OCI-LY1 (cell line): Measurements from ENCODE around the gene KLC1.

ENCODE experiments used
- H2AFZ ChIP-seq: fragments of 200-600 bp; sonication (generic), shearing (Covaris generic); 2 replicates; pipeline ENCODE4 v1.6.0; 2014; ENCODE audit warnings: antibody characterized with exemption, mild to moderate bottlenecking, low read length
- H3F3A ChIP-seq: fragments of 200-600 bp; sonication (generic), shearing (Covaris generic); 2 replicates; pipeline ENCODE4 v1.6.0; 2014; ENCODE audit warnings: mild to moderate bottlenecking, antibody characterized with exemption, low read length, moderate library complexity; ENCODE audit not compliant: insufficient read depth
- H3K27ac ChIP-seq: fragments of 200-600 bp; sonication (generic); 2 replicates; pipeline ENCODE4 v1.5.1; 2014; ENCODE audit warnings: low read length, mixed run types, mild to moderate bottlenecking, low read depth; ENCODE audit not compliant: poor library complexity, severe bottlenecking
- H3K27me3 ChIP-seq: fragments of 200-600 bp; sonication (generic); 2 replicates; pipeline ENCODE4 v1.6.0; 2014; ENCODE audit warnings: antibody characterized with exemption, mild to moderate bottlenecking, low read length, moderate library complexity; ENCODE audit not compliant: insufficient read depth
- H3K36me3 ChIP-seq: fragments of 200-600 bp; sonication (generic); 2 replicates; pipeline ENCODE4 v1.6.1; 2014; ENCODE audit warnings: mild to moderate bottlenecking, antibody characterized with exemption, low read length, moderate library complexity, mixed read lengths; ENCODE audit not compliant: insufficient read depth
- H3K4me1 ChIP-seq: fragments of 200-600 bp; sonication (generic); 2 replicates; pipeline ENCODE4 v1.5.1; 2014; ENCODE audit warnings: mild to moderate bottlenecking, low read length, moderate library complexity; ENCODE audit not compliant: insufficient read depth, severe bottlenecking
- H3K4me2 ChIP-seq: fragments of 200-600 bp; sonication (generic), shearing (Covaris generic); 2 replicates; pipeline ENCODE4 v1.6.1; 2014; ENCODE audit warnings: low read length
- H3K4me3 ChIP-seq: fragments of 200-600 bp; sonication (generic); 2 replicates; pipeline ENCODE4 v1.5.1; 2014; ENCODE audit warnings: low read length, low read depth, mild to moderate bottlenecking, mixed read lengths; ENCODE audit not compliant: poor library complexity, severe bottlenecking
- H3K79me2 ChIP-seq: fragments of 200-600 bp; shearing (Covaris generic); 2 replicates; pipeline ENCODE4 v1.6.1; 2016; ENCODE audit warnings: mixed run types, low read length, mixed read lengths; ENCODE audit not compliant: insufficient read depth
- H3K9ac ChIP-seq: fragments of 200-600 bp; sonication (generic), shearing (Covaris generic); 2 replicates; pipeline ENCODE4 v1.6.1; 2014; ENCODE audit warnings: mild to moderate bottlenecking, low read length, mixed read lengths
- H3K9me2 ChIP-seq: fragments of 200-600 bp; sonication (generic), shearing (Covaris generic); 2 replicates; pipeline ENCODE4 v1.6.1; 2014; ENCODE audit warnings: low read depth, mild to moderate bottlenecking, low read length, mixed read lengths
- H3K9me3 ChIP-seq: fragments of 200-600 bp; shearing (Covaris generic); 2 replicates; pipeline ENCODE4 v1.6.1; 2014; ENCODE audit warnings: low read length, mixed read lengths
- H4K20me1 ChIP-seq: fragments of 200-600 bp; sonication (generic), shearing (Covaris generic); 2 replicates; pipeline ENCODE4 v1.6.0; 2016; ENCODE audit warnings: mild to moderate bottlenecking, low read length; ENCODE audit not compliant: insufficient read depth
- EZH2 ChIP-seq: fragments of 200-600 bp; sonication (generic), shearing (Covaris generic); IDR thresholded peaks from 2 replicates; pipeline ENCODE4 v1.8.0; 2017; ENCODE audit warnings: borderline replicate concordance, mixed run types, mild to moderate bottlenecking, antibody characterized with exemption, low read length, moderate library complexity, mixed read lengths
- TF ChIP-seq, protein P1 (sequence below): fragments of 200-600 bp; sonication (generic), shearing (Covaris generic); IDR thresholded peaks from 2 replicates; pipeline ENCODE4 v1.5.1; 2017; ENCODE audit warnings: mild to moderate bottlenecking, antibody characterized with exemption, low read length, moderate library complexity, mixed read lengths

Gene KLC1

DNA sequence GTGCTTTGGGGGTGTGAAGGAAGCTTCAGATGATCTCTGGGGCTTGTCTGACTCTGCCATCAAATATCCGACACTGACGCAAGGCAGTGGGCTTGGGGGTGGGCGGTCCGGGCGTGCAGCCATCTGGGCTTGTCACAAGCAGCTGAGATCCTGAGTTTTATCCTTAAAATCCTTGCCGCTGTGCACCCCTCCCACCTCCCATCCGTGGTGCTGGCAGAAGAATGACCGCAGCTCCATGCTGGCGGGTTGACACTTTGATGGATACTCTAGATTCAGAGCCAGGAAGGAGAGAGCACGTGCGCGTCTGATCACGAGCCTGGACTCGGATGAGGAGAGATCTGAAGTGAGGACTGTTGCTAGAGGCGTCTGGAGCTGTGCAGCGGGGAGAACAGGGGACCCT, 89.6 kb downstream of the KLC1 start:
- H2AFZ ChIP-seq, result no peak overlapping the region
- H3K9me2 ChIP-seq, result no peaks in the 10 kb centered on the region
- no peaks in the 10 kb centered on the region for H3F3A ChIP-seq
- H3K4me1 ChIP-seq, result peaks cover 48% of the 10 kb centered on the region
- H3K9ac ChIP-seq, result no peak overlapping the region
- TF ChIP-seq EZH2, result no peak
- TF ChIP-seq, protein P1, sequence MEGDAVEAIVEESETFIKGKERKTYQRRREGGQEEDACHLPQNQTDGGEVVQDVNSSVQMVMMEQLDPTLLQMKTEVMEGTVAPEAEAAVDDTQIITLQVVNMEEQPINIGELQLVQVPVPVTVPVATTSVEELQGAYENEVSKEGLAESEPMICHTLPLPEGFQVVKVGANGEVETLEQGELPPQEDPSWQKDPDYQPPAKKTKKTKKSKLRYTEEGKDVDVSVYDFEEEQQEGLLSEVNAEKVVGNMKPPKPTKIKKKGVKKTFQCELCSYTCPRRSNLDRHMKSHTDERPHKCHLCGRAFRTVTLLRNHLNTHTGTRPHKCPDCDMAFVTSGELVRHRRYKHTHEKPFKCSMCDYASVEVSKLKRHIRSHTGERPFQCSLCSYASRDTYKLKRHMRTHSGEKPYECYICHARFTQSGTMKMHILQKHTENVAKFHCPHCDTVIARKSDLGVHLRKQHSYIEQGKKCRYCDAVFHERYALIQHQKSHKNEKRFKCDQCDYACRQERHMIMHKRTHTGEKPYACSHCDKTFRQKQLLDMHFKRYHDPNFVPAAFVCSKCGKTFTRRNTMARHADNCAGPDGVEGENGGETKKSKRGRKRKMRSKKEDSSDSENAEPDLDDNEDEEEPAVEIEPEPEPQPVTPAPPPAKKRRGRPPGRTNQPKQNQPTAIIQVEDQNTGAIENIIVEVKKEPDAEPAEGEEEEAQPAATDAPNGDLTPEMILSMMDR, result no peak
- H3K27me3 ChIP-seq, result no peaks in the 10 kb centered on the region
- H3K36me3 ChIP-seq, result peaks cover 7% of the 10 kb centered on the region; the same call in 1 of the 2 replicates
- no peak overlapping the region for H3K4me3 ChIP-seq
- no peak overlapping the region for H3K27ac ChIP-seq
- H4K20me1 ChIP-seq, result no peaks in the 10 kb centered on the region
- peaks cover 47% of the 10 kb centered on the region for H3K79me2 ChIP-seq
- peak overlapping the region; percentile 12; the same call in 1 of the 2 replicates for H3K4me2 ChIP-seq
- no peaks in the 10 kb centered on the region for H3K9me3 ChIP-seq

DNA sequence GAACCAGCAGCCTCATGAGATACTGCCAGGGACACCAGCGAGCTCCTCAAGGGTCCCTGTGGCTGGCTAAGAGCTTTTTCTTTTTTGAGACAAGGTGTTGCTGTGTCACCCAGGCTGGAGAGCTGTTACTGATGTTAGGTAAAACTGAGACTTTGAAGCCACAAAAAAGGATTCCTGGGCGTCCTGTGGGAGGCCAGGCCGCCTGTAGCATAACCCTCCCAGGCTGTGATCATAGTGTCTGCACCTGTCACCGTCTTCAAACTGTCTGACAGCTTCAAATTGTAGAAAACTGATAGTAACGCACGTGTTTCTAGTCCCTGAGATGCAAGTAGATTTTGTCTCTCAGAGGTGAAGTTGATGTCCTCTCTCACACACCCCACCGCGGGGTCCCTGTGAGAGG, 90.7 kb downstream of the KLC1 start:
- no peaks in the 10 kb centered on the region for H3K27me3 ChIP-seq
- no peaks in the 10 kb centered on the region for H4K20me1 ChIP-seq
- H3F3A ChIP-seq, result no peaks in the 10 kb centered on the region
- no peak overlapping the region for H3K4me3 ChIP-seq
- H3K9ac ChIP-seq, result no peak overlapping the region; the same call in 1 of the 2 replicates
- H3K4me1 ChIP-seq, result peaks cover 39% of the 10 kb centered on the region
- H3K9me3 ChIP-seq, result no peaks in the 10 kb centered on the region
- H3K9me2 ChIP-seq, result no peaks in the 10 kb centered on the region
- H2AFZ ChIP-seq, result no peak overlapping the region
- peak overlapping the region; percentile 50 for H3K27ac ChIP-seq
- peak overlapping the region; percentile 31; the same call in 1 of the 2 replicates for H3K4me2 ChIP-seq
- peaks cover 35% of the 10 kb centered on the region for H3K79me2 ChIP-seq
- TF ChIP-seq, protein P1, result no peak
- no peak for TF ChIP-seq EZH2
- 0 out of 2 replicates have a peak, but pooled peaks cover 4% of the 10 kb centered on the region for H3K36me3 ChIP-seq

GRCh38 chr14:103721334-103722120, 92.5 kb downstream of the KLC1 start:
- Histone ChIP-seq H3K79me2 (peaks cover 33% of the 10 kb centered on the region), H3K4me3 (no peak overlapping the region), H3K36me3 (0 out of 2 replicates have a peak, but pooled peaks cover 4% of the 10 kb centered on the region), H4K20me1 (no peaks in the 10 kb centered on the region), H3K9me3 (no peaks in the 10 kb centered on the region), H3K4me2 (no peak overlapping the region), H3K9me2 (no peaks in the 10 kb centered on the region), H3K27me3 (no peaks in the 10 kb centered on the region), H3F3A (no peaks in the 10 kb centered on the region), H3K9ac (no peak overlapping the region), H3K27ac (no peak overlapping the region), H3K4me1 (peaks cover 36% of the 10 kb centered on the region), H2AFZ (no peak overlapping the region)
- TF ChIP-seq, protein P1, result no peak
- TF ChIP-seq EZH2, result no peak
